ENCODE results near the gene IQSEC1. TPM values are rescaled to one million over a fixed set of nuclear protein-coding genes. Genes with fewer than 3 reads are reported as not detected.
A peak's percentile ranks its signal among the peaks of the same experiment; 100 is the strongest.

Gene IQSEC1
- polyA plus RNA-seq, 3 donors from 2014 or later, result 9.0 to 40.5 (median 15.3) TPM

DNA sequence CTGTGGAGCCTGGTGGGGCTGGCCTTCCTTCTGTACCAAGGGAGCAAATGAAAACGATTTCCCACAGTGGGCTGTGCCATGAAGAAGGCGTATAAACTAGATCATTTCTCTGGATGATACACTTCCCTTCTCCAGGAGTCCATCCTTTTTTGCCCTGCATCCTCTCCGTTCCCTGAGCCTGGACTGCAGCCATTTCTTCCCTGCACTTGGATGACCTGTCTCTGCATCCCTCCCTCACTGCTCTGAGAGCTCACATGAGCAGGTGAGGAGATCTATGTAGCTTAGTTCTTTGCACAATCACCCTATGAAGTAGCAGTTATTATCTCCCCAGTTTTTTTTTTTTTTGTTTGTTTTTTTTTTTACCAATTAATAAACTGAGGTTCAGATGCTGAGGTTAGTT is 46.7 kb downstream of the IQSEC1 start:
- Mint-ChIP-seq H3K27me3 (ENCODE audit: low read depth in 3 of 3) (peaks cover 0 to 3% (median 2%) of the 10 kb centered on the region in 3 donors), H3K9me3 (no peaks in the 10 kb centered on the region), H3K27ac (peak overlapping the region in 2 of 6 donors; percentile 34 to 67), H3K4me3 (no peak overlapping the region), H3K4me1 (peaks cover 6 to 21% of the 10 kb centered on the region in 2 donors), H3K36me3 (peaks cover 0 to 15% (median 8%) of the 10 kb centered on the region in 3 donors)
- DNase-seq, result no peak

DNA sequence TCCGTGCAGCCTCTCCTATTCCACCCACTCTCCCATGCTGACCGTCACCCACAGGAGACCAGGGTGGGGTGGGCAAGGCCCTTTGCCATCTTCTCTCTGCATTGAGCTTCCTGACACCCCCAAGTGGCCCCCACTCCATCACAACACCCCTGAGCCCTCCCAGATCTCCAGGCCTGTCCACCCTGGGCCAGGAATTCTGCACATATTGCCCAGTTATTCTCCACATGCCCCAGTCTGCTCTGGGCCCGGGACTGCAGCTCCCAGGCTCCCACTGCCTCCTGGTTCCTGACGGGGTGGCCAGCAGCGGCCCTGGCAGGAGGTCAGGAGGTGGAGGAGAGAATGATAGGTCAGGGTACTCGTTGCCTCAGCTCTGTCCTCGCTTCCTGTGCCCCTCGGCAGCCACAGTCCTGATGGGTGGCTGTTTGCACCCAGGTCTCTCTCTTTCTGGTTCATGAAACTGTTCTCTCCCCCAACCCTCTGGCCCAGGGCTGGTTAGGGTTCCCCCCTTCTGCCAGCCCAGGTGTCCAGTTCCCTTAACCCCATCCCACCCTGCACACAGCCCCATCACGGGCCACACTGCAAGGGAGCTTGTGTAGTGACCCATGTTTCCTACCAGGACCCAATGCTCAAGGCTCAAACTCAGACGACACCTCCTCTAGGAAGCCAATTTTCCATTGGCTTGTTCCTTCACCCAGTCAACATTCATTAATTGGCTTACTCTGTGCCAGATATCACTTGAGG is 47.3 kb downstream of the IQSEC1 start:
- H3K4me3 Mint-ChIP-seq, result no peak overlapping the region
- no peaks in the 10 kb centered on the region for H3K9me3 Mint-ChIP-seq
- H3K27me3 Mint-ChIP-seq (ENCODE audit: low read depth in 3 of 3), result peaks cover 0 to 3% (median 2%) of the 10 kb centered on the region in 3 donors
- H3K4me1 Mint-ChIP-seq, result peaks cover 6 to 23% of the 10 kb centered on the region in 2 donors
- peaks cover 0 to 15% (median 8%) of the 10 kb centered on the region in 3 donors for H3K36me3 Mint-ChIP-seq
- DNase-seq, result no peak
- peak overlapping the region in 3 of 6 donors; percentile 34 to 67 (median 45) for H3K27ac Mint-ChIP-seq

DNA sequence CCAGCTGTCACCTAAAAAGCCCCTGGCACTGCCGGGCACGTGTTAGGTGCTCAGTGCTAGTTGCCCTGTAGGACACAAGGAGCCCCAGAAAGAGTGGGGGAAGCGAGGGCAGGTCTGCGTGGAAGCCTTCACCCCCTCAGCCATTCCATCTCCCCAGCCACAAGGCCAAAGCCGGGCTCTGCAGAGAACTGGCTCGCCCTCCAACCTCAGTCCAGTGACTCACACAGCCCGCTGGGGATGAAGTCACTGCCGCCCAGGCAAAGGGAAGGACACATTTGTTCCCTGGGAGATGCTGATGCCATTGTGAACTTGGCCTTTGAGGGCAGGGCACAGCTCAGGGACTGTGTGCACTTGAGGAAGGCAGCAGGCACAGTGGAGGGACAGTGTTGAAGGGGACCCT is 48.1 kb downstream of the IQSEC1 start:
- H3K27me3 Mint-ChIP-seq (ENCODE audit: low read depth in 3 of 3), result peaks cover 0 to 5% (median 3%) of the 10 kb centered on the region in 3 donors
- H3K27ac Mint-ChIP-seq, result no peak overlapping the region
- H3K4me3 Mint-ChIP-seq, result no peak overlapping the region
- H3K36me3 Mint-ChIP-seq, result peaks cover 3 to 15% (median 8%) of the 10 kb centered on the region in 3 donors
- DNase-seq, result no peak
- H3K9me3 Mint-ChIP-seq, result no peaks in the 10 kb centered on the region
- H3K4me1 Mint-ChIP-seq, result peaks cover 11 to 27% of the 10 kb centered on the region in 2 donors

DNA sequence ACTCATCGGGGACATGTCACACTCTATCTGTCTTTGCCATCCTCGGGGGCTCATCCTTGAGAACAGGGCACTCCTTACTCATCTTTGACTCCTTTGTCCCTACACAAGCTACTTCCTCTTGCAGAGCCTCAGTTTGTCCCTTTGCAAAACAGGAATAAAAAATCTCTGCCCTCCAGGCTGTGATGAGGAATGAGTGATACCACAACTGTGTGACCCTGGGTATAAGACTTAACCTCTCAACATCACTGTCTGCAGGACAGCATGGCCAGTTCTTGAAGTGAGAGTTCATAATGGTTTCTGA is 48.5 kb downstream of the IQSEC1 start:
- peaks cover 0 to 5% (median 3%) of the 10 kb centered on the region in 3 donors for H3K27me3 Mint-ChIP-seq (ENCODE audit: low read depth in 3 of 3)
- no peak for DNase-seq
- peaks cover 11 to 28% of the 10 kb centered on the region in 2 donors for H3K4me1 Mint-ChIP-seq
- H3K9me3 Mint-ChIP-seq, result no peaks in the 10 kb centered on the region
- peaks cover 3 to 15% (median 8%) of the 10 kb centered on the region in 3 donors for H3K36me3 Mint-ChIP-seq
- H3K27ac Mint-ChIP-seq, result peak overlapping the region in 1 of 6 donors; percentile 42
- H3K4me3 Mint-ChIP-seq, result no peak overlapping the region

DNA sequence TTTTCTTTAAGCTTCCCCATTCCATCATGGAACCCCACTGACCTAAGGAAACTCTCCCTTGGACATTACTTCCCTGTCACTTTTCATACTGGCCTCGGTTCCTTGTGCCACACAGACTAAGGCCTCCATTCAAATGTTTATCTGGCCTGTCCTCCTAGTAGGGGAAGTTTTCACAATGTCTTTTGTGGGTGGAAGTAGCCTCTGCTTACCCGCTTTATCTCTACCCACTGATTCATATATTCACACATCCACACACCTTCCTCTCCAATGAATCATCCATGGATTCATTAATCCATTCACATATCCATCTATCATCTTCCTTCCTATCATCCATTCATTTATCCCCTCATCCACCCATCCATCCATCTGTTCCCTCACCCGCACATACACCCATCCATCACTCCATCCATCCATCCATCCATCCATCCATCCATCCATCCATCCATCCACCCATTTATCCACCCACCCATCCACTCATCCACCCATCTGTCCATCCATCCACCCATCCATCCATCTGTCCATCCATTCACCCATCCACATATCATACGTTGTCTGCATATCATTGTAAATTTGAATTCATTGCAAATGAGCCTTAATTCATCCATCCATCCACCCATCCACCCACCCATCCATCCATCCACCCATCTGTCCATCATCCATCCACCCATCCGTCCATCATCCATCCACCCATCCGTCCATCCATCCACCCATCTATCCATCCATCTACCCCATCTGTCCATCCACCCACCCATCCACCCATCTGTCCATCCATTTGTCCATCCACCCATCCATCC is 49.1 kb downstream of the IQSEC1 start:
- Mint-ChIP-seq H3K4me3 (no peak overlapping the region), H3K36me3 (peaks cover 3 to 15% (median 8%) of the 10 kb centered on the region in 3 donors), H3K27ac (peak overlapping the region in 3 of 6 donors; percentile 40 to 77 (median 76)), H3K9me3 (no peaks in the 10 kb centered on the region), H3K27me3 (ENCODE audit: low read depth in 3 of 3) (peaks cover 0 to 5% (median 3%) of the 10 kb centered on the region in 3 donors), H3K4me1 (peaks cover 11 to 28% of the 10 kb centered on the region in 2 donors)
- no peak for DNase-seq

DNA sequence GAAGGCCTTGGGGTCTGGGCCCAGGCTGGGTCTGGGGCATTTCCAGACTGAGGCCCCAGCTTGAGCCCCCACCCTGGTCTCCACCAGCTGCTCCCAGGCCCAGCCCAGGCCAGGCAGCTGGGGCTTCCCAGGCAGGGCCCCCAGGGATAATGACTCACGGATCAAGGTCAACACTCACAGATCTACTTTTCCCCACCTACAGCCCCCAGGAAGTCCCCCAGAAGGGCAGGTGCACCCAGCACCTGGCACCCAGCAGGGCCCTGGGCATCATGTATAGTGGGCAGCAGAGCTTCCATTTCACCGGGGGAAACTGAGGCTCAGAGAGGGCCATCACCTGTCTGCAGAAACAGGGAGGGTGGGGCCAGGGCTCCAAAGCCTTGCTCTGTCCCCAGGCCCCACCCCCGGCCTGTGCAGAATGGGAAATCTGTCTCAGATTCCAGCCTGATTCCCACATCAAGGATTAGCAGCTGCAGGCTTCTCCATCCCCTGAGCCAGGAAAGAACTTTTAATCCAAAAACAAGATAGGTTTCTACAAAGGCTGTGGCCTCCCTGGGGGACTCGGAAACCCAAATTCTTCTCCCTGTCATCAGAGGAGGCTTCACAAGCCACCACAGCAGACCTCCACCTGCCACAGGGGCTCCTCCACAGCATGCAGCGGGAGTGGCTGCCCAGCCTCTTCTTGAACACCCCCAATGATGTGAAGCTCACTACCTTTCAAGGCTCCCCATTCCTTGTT is 49.8 kb downstream of the IQSEC1 start:
- peaks cover 16 to 31% of the 10 kb centered on the region in 2 donors for H3K4me1 Mint-ChIP-seq
- H3K27me3 Mint-ChIP-seq (ENCODE audit: low read depth in 3 of 3), result peaks cover 0 to 5% (median 3%) of the 10 kb centered on the region in 3 donors
- no peak for DNase-seq
- no peak overlapping the region for H3K4me3 Mint-ChIP-seq
- H3K9me3 Mint-ChIP-seq, result no peaks in the 10 kb centered on the region
- peaks cover 3 to 13% (median 8%) of the 10 kb centered on the region in 3 donors for H3K36me3 Mint-ChIP-seq
- peak overlapping the region in 3 of 6 donors; percentile 40 to 77 (median 76) for H3K27ac Mint-ChIP-seq

DNA sequence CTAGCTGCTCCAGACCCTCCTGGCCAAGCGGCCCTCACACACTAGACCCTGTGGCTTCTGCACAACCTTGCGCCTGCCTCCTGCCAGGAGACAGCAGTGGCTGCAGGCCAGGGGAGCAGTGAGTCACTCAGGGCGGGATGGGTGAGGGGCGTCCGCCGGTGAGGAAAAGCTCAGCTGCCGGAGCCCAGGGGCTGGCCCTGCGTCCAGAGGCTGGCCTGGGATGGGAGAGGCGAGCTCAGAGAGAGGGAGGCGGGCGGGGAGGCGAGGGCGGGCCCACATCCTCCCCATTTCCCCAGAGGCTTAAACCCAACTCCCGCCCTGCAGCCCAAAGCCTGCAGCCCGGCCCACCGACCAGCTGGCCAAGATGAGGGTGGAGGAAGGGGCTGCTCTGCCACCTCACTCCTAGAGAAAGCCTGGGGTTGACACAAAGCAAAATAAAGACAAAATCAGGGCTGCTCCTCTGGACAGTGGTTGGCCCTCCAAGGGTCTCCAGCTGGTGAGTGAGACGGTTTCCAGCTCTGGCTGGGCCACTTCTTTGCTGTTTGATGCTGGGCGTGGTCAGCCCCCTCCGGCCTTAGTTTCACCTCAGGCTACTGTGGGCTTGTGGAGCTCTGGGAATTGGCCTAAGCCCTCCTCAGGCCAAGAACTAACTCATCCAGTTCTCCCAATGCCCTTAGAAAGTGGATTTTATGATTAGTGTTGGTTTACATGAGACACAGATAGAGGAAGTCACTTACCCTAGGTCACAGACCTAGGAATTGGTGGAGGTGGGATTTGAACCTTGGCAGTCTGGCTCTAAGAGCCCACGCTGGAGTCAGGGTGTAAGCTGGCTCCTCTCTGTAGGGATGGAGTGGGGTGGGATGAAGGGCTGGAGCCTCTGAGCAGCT is 50.6 kb downstream of the IQSEC1 start:
- Mint-ChIP-seq H3K9me3 (no peaks in the 10 kb centered on the region), H3K27ac (peak overlapping the region in 2 of 6 donors; percentile 11 to 32), H3K36me3 (peaks cover 3 to 13% (median 8%) of the 10 kb centered on the region in 3 donors), H3K4me1 (peaks cover 18 to 38% of the 10 kb centered on the region in 2 donors), H3K4me3 (no peak overlapping the region), H3K27me3 (ENCODE audit: low read depth in 3 of 3) (peaks cover 0 to 5% (median 3%) of the 10 kb centered on the region in 3 donors)
- DNase-seq, result no peak

DNA sequence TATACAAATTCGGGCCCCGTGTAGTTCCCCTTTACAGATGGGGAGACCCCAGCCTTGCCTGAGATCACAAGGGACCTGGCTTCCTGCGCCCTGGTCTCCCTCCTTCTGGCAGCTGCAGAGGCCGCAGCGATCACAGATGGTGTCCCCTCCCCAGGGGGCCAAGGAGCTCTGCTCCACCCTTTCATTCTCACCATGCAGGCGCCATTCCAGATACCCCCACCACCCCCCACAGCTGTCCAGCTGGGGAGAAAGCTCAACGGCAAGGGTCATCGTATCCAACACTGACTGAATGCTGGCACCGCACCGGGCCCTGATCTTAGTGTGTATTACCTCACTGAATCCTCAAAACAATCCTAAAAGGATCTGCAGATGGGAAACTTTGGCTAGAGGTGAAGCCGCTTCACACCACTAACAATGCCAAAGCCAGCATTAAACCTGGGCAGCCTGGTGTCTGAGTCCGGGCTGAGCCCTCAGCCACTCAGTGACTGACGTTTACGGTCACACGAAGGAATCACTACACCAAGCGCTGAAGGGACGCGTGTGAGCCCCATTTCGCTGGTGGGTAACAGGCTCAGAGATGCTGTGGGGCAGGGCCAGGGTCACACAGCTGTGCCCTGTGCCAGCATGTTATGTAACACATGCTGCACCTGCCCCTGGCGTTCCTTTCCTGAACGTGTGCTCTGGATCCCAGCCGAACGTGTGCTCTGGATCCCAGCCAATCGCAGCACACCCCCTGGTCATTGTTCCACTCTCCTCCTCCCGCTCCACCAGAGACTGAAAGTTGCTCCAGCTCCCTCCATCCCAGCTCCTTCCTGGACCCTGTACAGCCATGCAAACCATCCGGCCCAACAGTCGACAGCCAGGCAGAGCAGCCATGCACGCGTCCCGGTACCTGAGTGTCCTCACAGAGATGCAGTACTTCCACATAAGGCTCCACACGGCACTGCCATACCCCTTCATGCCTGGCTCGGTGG is 51.8 kb downstream of the IQSEC1 start:
- peaks cover 30 to 46% of the 10 kb centered on the region in 2 donors for H3K4me1 Mint-ChIP-seq

DNA sequence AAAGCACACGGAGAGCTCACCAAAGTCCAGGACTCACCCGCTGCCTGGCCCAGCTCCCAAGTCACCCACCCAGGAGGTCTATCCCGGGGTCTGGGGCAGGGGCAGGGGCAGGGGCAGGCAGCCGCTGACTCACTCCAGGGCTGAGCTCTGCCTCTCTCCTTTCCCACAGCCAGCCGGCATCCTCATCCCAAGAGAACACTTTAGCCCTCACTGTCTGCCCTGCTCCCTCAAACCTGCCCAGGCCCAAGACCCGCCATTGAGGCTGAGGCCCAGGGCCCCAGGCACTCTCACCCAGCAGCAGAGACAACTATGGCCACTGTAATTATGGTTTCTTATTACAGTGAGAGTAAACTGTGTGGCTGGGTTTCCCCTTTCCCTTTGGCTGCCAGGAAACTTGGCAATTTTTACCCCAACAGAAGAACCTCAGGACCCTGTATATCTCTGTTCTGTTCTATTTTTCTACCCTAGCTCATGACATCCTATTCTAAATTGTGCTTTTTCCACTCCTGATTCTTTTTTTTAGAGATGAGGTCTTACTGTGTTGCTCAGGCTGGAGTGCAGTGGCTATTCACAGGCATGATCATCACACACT is 53.0 kb downstream of the IQSEC1 start:
- Mint-ChIP-seq H3K4me1 (peaks cover 42 to 56% of the 10 kb centered on the region in 2 donors), H3K4me3 (no peak overlapping the region), H3K36me3 (peaks cover 3 to 4% (median 3%) of the 10 kb centered on the region in 3 donors), H3K9me3 (no peaks in the 10 kb centered on the region), H3K27me3 (ENCODE audit: low read depth in 3 of 3) (peaks cover 3 to 15% (median 11%) of the 10 kb centered on the region in 3 donors), H3K27ac (peak overlapping the region; percentile 7 to 93 (median 61))
- no peak for DNase-seq

More for the DNA sequence above, 51.8 kb downstream of the IQSEC1 start:
- H3K27ac Mint-ChIP-seq, result peak overlapping the region in 2 of 6 donors; percentile 76 to 93
- no peaks in the 10 kb centered on the region for H3K9me3 Mint-ChIP-seq
- DNase-seq, result no peak
- H3K27me3 Mint-ChIP-seq (ENCODE audit: low read depth in 3 of 3), result peaks cover 0 to 8% (median 6%) of the 10 kb centered on the region in 3 donors
- H3K36me3 Mint-ChIP-seq, result peaks cover 3 to 4% (median 3%) of the 10 kb centered on the region in 3 donors
- no peak overlapping the region for H3K4me3 Mint-ChIP-seq

DNA sequence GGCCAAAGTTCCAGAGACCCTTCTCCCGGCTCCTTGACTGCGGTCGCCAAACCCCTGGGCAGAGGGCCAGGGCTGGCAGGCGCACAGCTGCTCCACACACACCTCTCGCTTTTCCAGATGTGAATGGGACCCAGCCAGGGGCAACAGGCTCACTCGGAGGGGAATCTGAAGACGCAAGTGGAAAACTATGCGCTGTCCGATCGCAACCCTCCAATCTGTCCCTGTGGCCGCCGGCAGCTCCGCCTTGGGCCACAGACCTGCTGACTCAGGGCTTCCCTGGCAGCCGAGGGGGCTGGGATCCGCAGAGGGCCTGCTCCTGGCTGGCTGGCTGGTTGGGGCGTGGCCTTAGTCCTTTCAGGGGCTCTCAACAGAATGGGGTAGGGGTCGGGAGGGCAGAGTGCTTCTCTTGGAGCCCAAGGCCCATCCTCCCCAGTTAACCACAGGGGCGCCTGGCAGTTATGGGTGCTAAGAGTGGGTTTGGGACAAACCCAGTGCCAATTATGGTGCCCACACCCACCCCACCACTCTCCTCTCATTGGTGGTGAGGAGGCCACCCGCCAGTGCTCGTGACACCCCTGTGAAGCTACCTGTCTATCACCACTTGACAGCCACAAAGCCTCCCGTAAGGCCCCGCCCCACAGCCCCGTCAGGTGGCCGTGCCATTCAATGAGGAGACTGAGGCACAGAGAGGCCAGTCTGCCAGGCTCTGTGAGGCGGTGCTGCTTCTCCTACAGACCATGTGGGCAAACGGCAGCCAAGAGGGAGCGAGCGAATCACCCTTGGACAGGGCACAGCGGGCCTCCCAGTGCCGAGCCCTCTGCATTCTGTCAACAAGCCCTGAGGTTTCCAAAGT is 53.8 kb downstream of the IQSEC1 start:
- peaks cover 3 to 4% (median 3%) of the 10 kb centered on the region in 3 donors for H3K36me3 Mint-ChIP-seq
- H3K4me1 Mint-ChIP-seq, result peaks cover 50 to 60% of the 10 kb centered on the region in 2 donors
- no peaks in the 10 kb centered on the region for H3K9me3 Mint-ChIP-seq
- DNase-seq, result no peak
- H3K27me3 Mint-ChIP-seq (ENCODE audit: low read depth in 3 of 3), result peaks cover 3 to 19% (median 8%) of the 10 kb centered on the region in 3 donors
- H3K4me3 Mint-ChIP-seq, result no peak overlapping the region
- peak overlapping the region in 1 of 6 donors; percentile 45 for H3K27ac Mint-ChIP-seq

All from immature natural killer cell (primary cell).